SKM-1 treated with dmso at 0.1 percent for 144 hours (cell line): ENCODE data around the gene TPM2.

ENCODE experiments used
- DNase-seq: peaks from one replicate; lab custom pipeline; 2025; ENCODE audit not compliant: unreplicated experiment; lab: John Stamatoyannopoulos, UW

The TPM2 gene

GRCh38 chr9:35696520-35697215, 6.9 kb upstream of the TPM2 start:
- DNase-seq: peak; percentile 56

GRCh38 chr9:35695943-35696401, 6.2 kb upstream of the TPM2 start:
- no peak for DNase-seq

- no peak for DNase-seq
Measured at GRCh38 chr9:35691757-35692301, 2.1 kb upstream of the TPM2 start.

GRCh38 chr9:35691334-35691650, 1.6 kb upstream of the TPM2 start:
- peak; percentile 18 for DNase-seq

- DNase-seq: peak; percentile 40
Measured at GRCh38 chr9:35690614-35691333, 1.0 kb upstream of the TPM2 start.

GRCh38 chr9:35690294-35690613, 529 bp upstream of the TPM2 start:
- no peak for DNase-seq

- DNase-seq: no peak
Measured at GRCh38 chr9:35688558-35689541, 875 bp downstream of the TPM2 start.

GRCh38 chr9:35687972-35688557, 1.7 kb downstream of the TPM2 start:
- DNase-seq: no peak

- DNase-seq: no peak
Measured at GRCh38 chr9:35687306-35687705, 2.4 kb downstream of the TPM2 start.

- no peak for DNase-seq
Measured at GRCh38 chr9:35686222-35687203, 3.2 kb downstream of the TPM2 start.

GRCh38 chr9:35685506-35685905, 4.2 kb downstream of the TPM2 start:
- no peak for DNase-seq

- DNase-seq: no peak
Measured at GRCh38 chr9:35684921-35685320, 4.8 kb downstream of the TPM2 start.

GRCh38 chr9:35683323-35683722, 6.4 kb downstream of the TPM2 start:
- no peak for DNase-seq

GRCh38 chr9:35682520-35683315, 7.0 kb downstream of the TPM2 start:
- DNase-seq: no peak

GRCh38 chr9:35682051-35682450, 7.7 kb downstream of the TPM2 start:
- no peak for DNase-seq

GRCh38 chr9:35681341-35682002, 8.3 kb downstream of the TPM2 start:
- DNase-seq: no peak

- no peak for DNase-seq
Measured at GRCh38 chr9:35680331-35681105, 9.2 kb downstream of the TPM2 start.
